Neural cell (in vitro differentiated cells): Measurements from ENCODE around the gene DERL3. TPM values are rescaled to one million over a fixed set of nuclear protein-coding genes. Genes with fewer than 3 reads are reported as not detected.

ENCODE experiments used
- H2AFZ ChIP-seq: fragments of 200-600, 300-800 bp; sonication (generic), shearing (Covaris generic); 2 replicates; pipeline ENCODE4 v1.6.0; 2014; ENCODE audit warnings: low read depth, mild to moderate bottlenecking, antibody characterized with exemption, low read length, moderate library complexity
- H3F3A ChIP-seq: fragments of 200-600 bp; shearing (Covaris generic); 2 replicates; pipeline ENCODE4 v1.6.1; 2016; ENCODE audit warnings: mild to moderate bottlenecking, moderate library complexity, mixed read lengths, antibody characterized with exemption, low read length; ENCODE audit not compliant: insufficient read depth, poor library complexity, severe bottlenecking
- H3K27ac ChIP-seq: fragments of 200-600, 300-800 bp; sonication (generic), shearing (Covaris generic); 2 replicates; pipeline ENCODE4 v1.5.1; 2014; ENCODE audit warnings: mild to moderate bottlenecking, low read length, moderate library complexity
- H3K27me3 ChIP-seq: fragments of 300-800, 200-600 bp; sonication (generic), shearing (Covaris generic); 2 replicates; pipeline ENCODE4 v1.6.0; 2014; ENCODE audit warnings: mild to moderate bottlenecking, low read depth, low read length, moderate library complexity; ENCODE audit not compliant: insufficient read depth
- H3K36me3 ChIP-seq: fragments of 300-800, 200-600 bp; sonication (generic), shearing (Covaris generic); 2 replicates; pipeline ENCODE4 v1.5.1; 2014; ENCODE audit warnings: mild to moderate bottlenecking, antibody characterized with exemption, low read length, moderate library complexity; ENCODE audit not compliant: insufficient read depth
- H3K4me2 ChIP-seq: fragments of 300-800, 200-600 bp; sonication (generic), shearing (Covaris generic); 2 replicates; pipeline ENCODE4 v1.6.0; 2014; ENCODE audit warnings: mild to moderate bottlenecking, low read length
- H3K4me3 ChIP-seq: fragments of 300-800, 200-600 bp; sonication (generic), shearing (Covaris generic); 2 replicates; pipeline ENCODE4 v1.5.1; 2014; ENCODE audit warnings: mild to moderate bottlenecking, low read length, moderate library complexity
- H3K79me2 ChIP-seq: fragments of 200-600 bp; shearing (Covaris generic); replicated peaks from 2 replicates; pipeline ENCODE4 v1.6.0; 2014; ENCODE audit warnings: mild to moderate bottlenecking, low read length, moderate library complexity; ENCODE audit not compliant: insufficient read depth
- H3K9ac ChIP-seq: fragments of 300-800, 200-600 bp; sonication (generic), shearing (Covaris generic); 2 replicates; pipeline ENCODE4 v1.6.1; 2016; ENCODE audit warnings: mild to moderate bottlenecking, low read length, mixed read lengths
- H3K9me2 ChIP-seq: fragments of 200-600 bp; shearing (Covaris generic); 2 replicates; pipeline ENCODE4 v1.6.1; 2016; ENCODE audit warnings: mild to moderate bottlenecking, low read length, mixed read lengths; ENCODE audit not compliant: insufficient read depth
- H3K9me3 ChIP-seq: fragments of 200-600, 300-800 bp; sonication (generic), shearing (Covaris generic); 2 replicates; pipeline ENCODE4 v1.6.1; 2016; ENCODE audit warnings: mild to moderate bottlenecking, mixed run types, low read length, moderate library complexity, mixed read lengths
- H4K20me1 ChIP-seq: fragments of 200-600 bp; shearing (Covaris generic); 2 replicates; pipeline ENCODE4 v1.6.1; 2016; ENCODE audit warnings: mild to moderate bottlenecking, mixed run types; ENCODE audit not compliant: insufficient read depth
- EP300 ChIP-seq: fragments of 450-650 bp; conservative IDR thresholded peaks from 2 replicates; pipeline ENCODE4 v1.6.1; 2014; ENCODE audit warnings: antibody characterized with exemption, mild to moderate bottlenecking, moderate library complexity; ENCODE audit not compliant: poor library complexity, severe bottlenecking
- EZH2 ChIP-seq: fragments of 200-600, 300-800 bp; shearing (Covaris generic), sonication (generic); IDR thresholded peaks from 2 replicates; pipeline ENCODE4 v1.6.1; 2014; ENCODE audit warnings: antibody characterized with exemption, low read length, borderline replicate concordance, mild to moderate bottlenecking; ENCODE audit not compliant: insufficient read depth, poor library complexity, severe bottlenecking
- MXI1 ChIP-seq: fragments of 450-650 bp; conservative IDR thresholded peaks from 2 replicates; pipeline ENCODE4 v1.6.1; 2014; ENCODE audit warnings: antibody characterized with exemption, mild to moderate bottlenecking; ENCODE audit not compliant: poor library complexity, severe bottlenecking
- POLR2AphosphoS5 ChIP-seq: IDR thresholded peaks from 2 replicates; pipeline ENCODE4 v1.6.1; 2012
- RAD21 ChIP-seq: fragments of 450-650 bp; conservative IDR thresholded peaks from 2 replicates; pipeline ENCODE4 v1.6.1; 2014; ENCODE audit warnings: antibody characterized with exemption, mild to moderate bottlenecking, moderate library complexity
- SMC3 ChIP-seq: fragments of 450-650 bp; conservative IDR thresholded peaks from 2 replicates; pipeline ENCODE4 v1.6.1; 2014; ENCODE audit warnings: antibody characterized with exemption, mild to moderate bottlenecking, moderate library complexity; ENCODE audit not compliant: poor library complexity
- TAF1 ChIP-seq: IDR thresholded peaks from 2 replicates; pipeline ENCODE4 v1.6.1; 2012; ENCODE audit warnings: low read depth
- polyA plus RNA-seq: library from polyadenylated mRNA; depleted of rRNA; stranded (reverse); fragments of >200 nt; gene quantifications from 2 replicates; pipeline ENCODE4 v1.2.3, GENCODE V29; 2014
- TF ChIP-seq, protein P1 (sequence below): IDR thresholded peaks from 2 replicates; pipeline ENCODE4 v1.6.1; 2012; ENCODE audit warnings: borderline replicate concordance
- TF ChIP-seq, protein P2 (sequence below): fragments of 450-650 bp; IDR thresholded peaks from 2 replicates; pipeline ENCODE4 v1.5.1; 2014; ENCODE audit warnings: antibody characterized with exemption, mild to moderate bottlenecking, moderate library complexity; ENCODE audit not compliant: poor library complexity, severe bottlenecking

DERL3 gene
- polyA plus RNA-seq, 1 donor from 2014 or later: 0.84 TPM

DNA sequence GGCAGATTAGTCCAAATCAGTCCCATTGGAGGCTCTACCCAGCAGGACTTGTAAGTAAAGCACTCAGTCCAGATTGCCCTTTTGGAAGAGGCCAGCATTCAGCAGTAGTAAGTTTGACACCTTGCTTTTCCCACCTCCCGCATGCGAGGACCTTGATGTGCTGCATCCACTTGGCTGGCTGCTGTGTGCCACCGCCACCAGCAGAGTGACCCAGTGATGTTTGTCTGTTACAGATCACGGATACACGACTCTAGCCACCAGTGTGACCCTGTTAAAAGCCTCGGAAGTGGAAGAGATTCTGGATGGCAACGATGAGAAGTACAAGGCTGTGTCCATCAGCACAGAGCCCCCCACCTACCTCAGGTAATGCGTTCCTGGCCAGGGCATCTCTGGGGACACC, 45.5 kb downstream of the DERL3 start:
- Histone ChIP-seq H3K36me3 (no peaks in the 10 kb centered on the region), H4K20me1 (peaks cover 5% of the 10 kb centered on the region), H3K79me2 (peaks cover 37% of the 10 kb centered on the region), H3K27me3 (no peaks in the 10 kb centered on the region), H2AFZ (no peak overlapping the region), H3K27ac (no peak overlapping the region), H3K4me2 (no peak overlapping the region), H3K9ac (no peak overlapping the region), H3K4me3 (no peak overlapping the region), H3K9me2 (no peaks in the 10 kb centered on the region), H3F3A (no peaks in the 10 kb centered on the region), H3K9me3 (no peaks in the 10 kb centered on the region)
- TF ChIP-seq SMC3 (no peak), MXI1 (no peak), EZH2 (no peak), POLR2AphosphoS5 (no peak)
- TF ChIP-seq, protein P1, sequence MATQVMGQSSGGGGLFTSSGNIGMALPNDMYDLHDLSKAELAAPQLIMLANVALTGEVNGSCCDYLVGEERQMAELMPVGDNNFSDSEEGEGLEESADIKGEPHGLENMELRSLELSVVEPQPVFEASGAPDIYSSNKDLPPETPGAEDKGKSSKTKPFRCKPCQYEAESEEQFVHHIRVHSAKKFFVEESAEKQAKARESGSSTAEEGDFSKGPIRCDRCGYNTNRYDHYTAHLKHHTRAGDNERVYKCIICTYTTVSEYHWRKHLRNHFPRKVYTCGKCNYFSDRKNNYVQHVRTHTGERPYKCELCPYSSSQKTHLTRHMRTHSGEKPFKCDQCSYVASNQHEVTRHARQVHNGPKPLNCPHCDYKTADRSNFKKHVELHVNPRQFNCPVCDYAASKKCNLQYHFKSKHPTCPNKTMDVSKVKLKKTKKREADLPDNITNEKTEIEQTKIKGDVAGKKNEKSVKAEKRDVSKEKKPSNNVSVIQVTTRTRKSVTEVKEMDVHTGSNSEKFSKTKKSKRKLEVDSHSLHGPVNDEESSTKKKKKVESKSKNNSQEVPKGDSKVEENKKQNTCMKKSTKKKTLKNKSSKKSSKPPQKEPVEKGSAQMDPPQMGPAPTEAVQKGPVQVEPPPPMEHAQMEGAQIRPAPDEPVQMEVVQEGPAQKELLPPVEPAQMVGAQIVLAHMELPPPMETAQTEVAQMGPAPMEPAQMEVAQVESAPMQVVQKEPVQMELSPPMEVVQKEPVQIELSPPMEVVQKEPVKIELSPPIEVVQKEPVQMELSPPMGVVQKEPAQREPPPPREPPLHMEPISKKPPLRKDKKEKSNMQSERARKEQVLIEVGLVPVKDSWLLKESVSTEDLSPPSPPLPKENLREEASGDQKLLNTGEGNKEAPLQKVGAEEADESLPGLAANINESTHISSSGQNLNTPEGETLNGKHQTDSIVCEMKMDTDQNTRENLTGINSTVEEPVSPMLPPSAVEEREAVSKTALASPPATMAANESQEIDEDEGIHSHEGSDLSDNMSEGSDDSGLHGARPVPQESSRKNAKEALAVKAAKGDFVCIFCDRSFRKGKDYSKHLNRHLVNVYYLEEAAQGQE: no peak

DNA sequence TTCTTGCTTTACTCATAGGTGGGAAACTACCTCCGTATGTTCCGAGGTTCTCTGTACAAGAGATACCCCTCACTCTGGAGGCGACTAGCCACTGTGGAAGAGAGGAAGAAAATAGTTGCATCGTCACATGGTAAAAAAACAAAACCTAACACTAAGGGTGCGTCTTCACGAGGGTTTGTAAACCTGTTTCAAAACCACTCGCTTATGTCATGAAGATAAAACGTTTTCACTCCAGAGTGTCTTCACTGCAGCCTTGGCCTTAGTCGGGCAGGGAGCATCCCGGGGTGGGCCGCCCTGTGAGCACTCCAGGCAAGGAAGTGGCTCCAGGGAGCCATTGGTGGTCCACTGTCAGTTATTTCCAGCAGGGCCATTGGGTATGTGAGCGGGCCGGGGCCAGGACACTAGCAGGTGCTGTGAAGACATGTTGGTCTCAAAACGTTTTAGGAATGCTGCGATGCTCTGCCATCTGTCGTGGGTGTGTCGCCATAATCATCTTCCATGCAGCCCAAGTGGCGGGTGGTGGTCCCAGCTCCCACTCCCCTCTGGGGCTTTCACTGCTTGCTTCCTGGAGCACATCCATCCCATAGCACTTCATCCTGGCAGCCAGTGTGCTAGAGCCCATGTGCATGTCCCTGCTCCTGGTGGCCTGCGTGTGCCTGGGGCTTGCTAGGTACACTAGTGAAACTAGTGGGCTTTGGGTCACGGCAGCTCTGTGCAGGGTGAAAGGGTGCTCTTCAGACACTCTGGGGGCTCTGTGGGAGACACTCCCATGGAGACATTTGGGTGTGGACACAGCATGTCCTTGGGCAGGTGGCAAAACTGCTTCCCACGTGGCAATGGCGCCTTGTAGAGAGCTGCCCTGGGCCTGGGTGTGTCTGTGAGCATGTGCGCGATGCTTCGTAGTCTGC, 46.8 kb downstream of the DERL3 start:
- H3K9me2 ChIP-seq: no peaks in the 10 kb centered on the region
- TF ChIP-seq EP300 (no peak), MXI1 (no peak)
- H3K9me3 ChIP-seq: no peaks in the 10 kb centered on the region
- no peak overlapping the region for H3K27ac ChIP-seq
- H3K27me3 ChIP-seq: no peaks in the 10 kb centered on the region
- H3K79me2 ChIP-seq: peaks cover 47% of the 10 kb centered on the region
- no peak overlapping the region for H2AFZ ChIP-seq
- H3K36me3 ChIP-seq: no peaks in the 10 kb centered on the region
- H3K4me2 ChIP-seq: no peak overlapping the region
- no peak overlapping the region for H3K4me3 ChIP-seq
- no peaks in the 10 kb centered on the region for H3F3A ChIP-seq
- H4K20me1 ChIP-seq: peaks cover 5% of the 10 kb centered on the region
- H3K9ac ChIP-seq: no peak overlapping the region

DNA sequence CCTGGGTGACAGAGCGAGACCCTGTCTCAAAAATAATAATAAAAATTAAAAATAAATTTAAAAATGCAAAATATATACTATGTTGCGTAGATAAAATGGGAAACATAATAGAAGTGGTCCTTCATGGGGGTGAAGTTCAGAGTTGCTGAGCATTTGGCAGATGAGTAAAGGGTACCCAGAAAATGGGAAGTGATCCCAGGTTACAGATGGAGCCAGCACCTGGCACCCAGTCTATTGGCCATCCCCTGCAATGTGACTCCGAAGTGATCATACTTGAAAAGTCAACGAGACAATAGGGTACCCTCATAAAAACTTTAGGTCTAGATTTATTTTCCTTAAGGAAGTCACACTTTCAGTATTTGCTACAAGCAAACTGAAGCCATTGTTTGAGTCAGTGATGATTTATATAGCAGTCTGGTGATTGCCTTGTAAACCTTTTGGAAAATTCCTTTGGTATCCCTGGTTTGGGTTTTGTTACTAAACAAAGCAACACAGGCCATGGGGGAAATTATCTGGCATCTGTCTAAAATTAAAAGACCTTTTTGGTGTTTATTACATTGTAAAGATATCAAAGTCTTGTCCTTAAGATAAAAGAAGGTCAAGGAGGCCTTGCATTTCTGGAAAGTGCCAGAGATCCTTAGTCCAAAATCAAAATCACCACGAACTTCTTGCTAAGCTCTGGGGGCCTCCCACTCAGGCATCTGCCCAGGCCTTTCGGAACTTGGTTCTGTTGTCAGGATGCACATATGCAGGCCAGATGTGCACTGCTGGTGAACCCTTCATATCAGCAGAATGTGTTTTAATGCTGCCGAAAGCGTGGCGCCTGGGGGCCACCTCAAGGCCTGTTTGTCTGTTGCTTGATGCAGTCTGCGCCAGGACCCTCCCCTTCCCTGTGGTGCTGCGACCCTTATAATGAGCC, 47.7 kb downstream of the DERL3 start:
- H3F3A ChIP-seq: no peaks in the 10 kb centered on the region
- H3K4me3 ChIP-seq: no peak overlapping the region
- H3K9me3 ChIP-seq: no peaks in the 10 kb centered on the region
- TF ChIP-seq EZH2: no peak
- TF ChIP-seq EP300: no peak
- TF ChIP-seq, protein P2, sequence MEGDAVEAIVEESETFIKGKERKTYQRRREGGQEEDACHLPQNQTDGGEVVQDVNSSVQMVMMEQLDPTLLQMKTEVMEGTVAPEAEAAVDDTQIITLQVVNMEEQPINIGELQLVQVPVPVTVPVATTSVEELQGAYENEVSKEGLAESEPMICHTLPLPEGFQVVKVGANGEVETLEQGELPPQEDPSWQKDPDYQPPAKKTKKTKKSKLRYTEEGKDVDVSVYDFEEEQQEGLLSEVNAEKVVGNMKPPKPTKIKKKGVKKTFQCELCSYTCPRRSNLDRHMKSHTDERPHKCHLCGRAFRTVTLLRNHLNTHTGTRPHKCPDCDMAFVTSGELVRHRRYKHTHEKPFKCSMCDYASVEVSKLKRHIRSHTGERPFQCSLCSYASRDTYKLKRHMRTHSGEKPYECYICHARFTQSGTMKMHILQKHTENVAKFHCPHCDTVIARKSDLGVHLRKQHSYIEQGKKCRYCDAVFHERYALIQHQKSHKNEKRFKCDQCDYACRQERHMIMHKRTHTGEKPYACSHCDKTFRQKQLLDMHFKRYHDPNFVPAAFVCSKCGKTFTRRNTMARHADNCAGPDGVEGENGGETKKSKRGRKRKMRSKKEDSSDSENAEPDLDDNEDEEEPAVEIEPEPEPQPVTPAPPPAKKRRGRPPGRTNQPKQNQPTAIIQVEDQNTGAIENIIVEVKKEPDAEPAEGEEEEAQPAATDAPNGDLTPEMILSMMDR: no peak
- TF ChIP-seq, protein P1: no peak
- TF ChIP-seq POLR2AphosphoS5: no peak
- no peak for TF ChIP-seq RAD21
- no peak for TF ChIP-seq TAF1
- no peak for TF ChIP-seq SMC3
- TF ChIP-seq MXI1: no peak
- H2AFZ ChIP-seq: no peak overlapping the region
- H3K27ac ChIP-seq: no peak overlapping the region
- H3K9ac ChIP-seq: no peak overlapping the region
- H4K20me1 ChIP-seq: peaks cover 5% of the 10 kb centered on the region
- no peaks in the 10 kb centered on the region for H3K27me3 ChIP-seq
- H3K9me2 ChIP-seq: no peaks in the 10 kb centered on the region
- H3K79me2 ChIP-seq: peaks cover 47% of the 10 kb centered on the region
- H3K36me3 ChIP-seq: no peaks in the 10 kb centered on the region
- no peak overlapping the region for H3K4me2 ChIP-seq
